Ramos (cell line): ENCODE measurements around the gene MLNR.

Experiments used
- in situ Hi-C: fragments of 300-500 bp; cut with MboI; formaldehyde crosslinking; loops from one replicate; pipeline ENCODE4 v1.14.3; 2022; ENCODE audit warnings: low sequenced_read_pairs; ENCODE audit not compliant: unreplicated experiment

The MLNR gene

DNA sequence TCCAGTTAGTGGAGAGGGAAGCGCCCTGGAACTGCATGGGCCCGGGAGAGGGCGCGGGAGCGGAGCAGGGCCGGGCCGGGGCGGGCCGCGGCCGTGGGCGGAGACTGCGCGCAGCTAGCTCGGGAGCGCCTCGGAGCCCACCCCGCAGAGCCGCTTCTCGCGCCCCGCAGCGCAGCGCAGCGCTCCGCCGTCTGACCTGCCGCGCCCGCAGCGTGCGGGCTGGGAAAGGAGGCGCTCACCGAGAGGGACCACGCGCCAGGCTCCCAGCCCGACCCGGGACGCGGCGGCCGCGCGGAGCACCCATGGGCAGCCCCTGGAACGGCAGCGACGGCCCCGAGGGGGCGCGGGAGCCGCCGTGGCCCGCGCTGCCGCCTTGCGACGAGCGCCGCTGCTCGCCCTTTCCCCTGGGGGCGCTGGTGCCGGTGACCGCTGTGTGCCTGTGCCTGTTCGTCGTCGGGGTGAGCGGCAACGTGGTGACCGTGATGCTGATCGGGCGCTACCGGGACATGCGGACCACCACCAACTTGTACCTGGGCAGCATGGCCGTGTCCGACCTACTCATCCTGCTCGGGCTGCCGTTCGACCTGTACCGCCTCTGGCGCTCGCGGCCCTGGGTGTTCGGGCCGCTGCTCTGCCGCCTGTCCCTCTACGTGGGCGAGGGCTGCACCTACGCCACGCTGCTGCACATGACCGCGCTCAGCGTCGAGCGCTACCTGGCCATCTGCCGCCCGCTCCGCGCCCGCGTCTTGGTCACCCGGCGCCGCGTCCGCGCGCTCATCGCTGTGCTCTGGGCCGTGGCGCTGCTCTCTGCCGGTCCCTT, at the start of gene MLNR:
MLNR (plus strand) TSS at position 303 of the 820 bp plus-strand sequence; CDS start at position 303, 0 bp downstream.
- in situ Hi-C loops = no loop called here

- in situ Hi-C loops = no loop called here
Observed at GRCh38 chr13:49171359-49171758, 48.8 kb upstream of the MLNR start.

GRCh38 chr13:49183672-49184325, 36.3 kb upstream of the MLNR start:
- in situ Hi-C loops = no loop called here

- in situ Hi-C loops = no loop called here
Observed at GRCh38 chr13:49184621-49185020, 35.5 kb upstream of the MLNR start.

DNA sequence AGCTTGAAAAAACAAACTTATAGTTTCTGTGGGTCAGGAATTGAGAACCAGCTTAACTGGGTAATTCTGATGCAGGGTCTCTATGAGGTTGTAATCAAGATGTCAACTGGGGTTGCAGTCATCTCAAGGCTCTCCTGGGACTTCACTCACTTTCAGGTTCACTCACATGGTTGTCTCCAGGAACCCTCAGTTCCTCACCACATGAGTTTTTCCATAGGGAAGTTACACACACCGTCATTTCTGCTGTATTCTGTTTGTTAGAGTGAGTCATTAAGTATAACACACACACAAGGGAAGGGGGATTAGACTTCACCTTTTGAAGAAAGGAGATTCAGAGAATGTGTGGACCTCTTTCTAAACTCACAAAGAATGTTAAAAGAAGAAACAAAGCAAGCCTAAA, 34.9 kb upstream of the MLNR start:
- in situ Hi-C loops = no loop called here

DNA sequence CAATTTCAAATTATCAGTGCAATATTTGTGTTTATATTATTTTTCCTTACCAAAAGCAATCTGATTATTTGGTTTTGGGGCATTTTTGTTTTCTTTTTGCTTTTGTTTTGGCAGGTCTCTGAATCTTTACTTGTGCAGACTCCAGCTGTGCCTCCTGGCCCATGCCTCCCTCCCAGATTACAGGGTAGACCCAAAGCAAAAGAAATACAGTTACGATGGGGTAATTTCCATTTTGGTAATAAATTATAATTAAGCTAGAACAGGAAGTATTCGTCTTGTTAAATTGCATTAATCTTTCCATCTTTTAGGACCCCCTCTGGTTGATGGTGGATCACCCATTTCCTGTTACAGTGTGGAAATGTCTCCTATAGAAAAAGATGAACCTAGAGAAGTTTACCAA, 29.2 kb upstream of the MLNR start:
- in situ Hi-C loops = no loop called here

- in situ Hi-C loops = no loop called here
Observed at GRCh38 chr13:49206641-49207040, 13.5 kb upstream of the MLNR start.

GRCh38 chr13:49208619-49209018, 11.5 kb upstream of the MLNR start:
- in situ Hi-C loops = no loop called here

GRCh38 chr13:49210114-49210513, 10.0 kb upstream of the MLNR start:
- in situ Hi-C loops = no loop called here

- in situ Hi-C loops = no loop called here
Observed at GRCh38 chr13:49210669-49211068, 9.5 kb upstream of the MLNR start.

GRCh38 chr13:49213539-49213938, 6.6 kb upstream of the MLNR start:
- in situ Hi-C loops = no loop called here

DNA sequence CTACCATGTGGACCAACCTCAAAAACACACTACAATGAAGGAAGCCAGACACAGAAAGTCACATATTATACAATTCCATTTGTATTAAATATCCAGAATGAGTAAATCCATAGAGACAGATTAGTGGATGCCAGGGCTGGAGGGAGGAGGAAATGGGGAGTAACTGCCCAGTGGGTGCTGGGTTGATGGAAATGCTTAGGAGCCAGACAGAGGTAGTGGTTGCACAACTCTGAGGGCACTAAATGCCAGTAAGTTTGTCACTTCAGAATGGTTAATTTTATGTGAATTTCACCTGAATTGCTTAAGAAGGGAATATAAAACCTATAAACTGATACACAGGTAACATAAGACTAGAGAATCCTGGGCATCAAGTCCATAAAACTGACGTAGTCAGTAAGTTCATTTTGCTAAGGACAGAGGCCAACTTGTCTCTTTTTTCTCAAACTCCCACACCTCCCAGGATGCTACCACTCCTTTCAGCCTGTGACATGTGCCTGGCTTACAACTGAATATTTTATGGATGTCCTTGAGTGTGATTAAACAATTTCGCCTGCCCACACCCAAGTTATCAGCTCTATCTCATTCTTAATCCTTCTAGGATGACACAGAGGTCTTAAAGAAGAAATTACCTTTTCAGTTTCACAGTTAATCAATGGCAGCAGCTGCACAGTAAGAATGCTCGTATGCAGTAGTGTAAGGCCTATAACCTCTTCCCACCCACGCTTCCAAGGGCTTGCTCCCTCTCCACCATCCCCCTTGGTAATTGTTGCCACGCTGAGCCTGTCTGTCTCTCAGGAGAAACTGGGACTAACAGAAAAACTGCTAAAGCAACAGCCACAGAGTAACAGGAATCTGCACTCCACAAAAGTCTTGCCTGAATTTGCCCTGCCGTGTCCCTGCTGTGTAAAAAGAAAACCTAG, 5.9 kb upstream of the MLNR start:
- in situ Hi-C loops = no loop called here

DNA sequence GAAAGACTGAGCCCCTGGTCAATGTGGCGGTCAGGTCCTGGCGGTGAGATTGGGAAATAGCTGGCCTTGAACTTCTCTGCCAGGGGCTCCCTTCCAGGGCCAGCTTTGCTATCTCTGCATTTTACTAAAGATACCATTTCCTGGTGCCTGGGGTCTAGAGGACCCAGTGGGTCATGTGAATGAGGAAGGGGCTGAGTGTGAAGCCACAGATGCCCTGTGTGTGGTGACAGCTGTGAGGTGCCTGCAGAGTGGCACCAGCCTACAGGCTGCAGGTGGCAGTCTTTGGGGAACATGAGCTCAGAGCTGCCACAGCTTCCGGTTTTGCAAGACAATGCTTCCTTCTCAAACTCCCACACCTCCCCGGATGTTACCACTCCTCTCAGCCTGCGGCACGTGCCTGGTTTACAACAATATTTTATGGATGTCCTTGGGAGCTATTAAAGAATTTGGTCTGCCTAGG, 5.2 kb upstream of the MLNR start:
- in situ Hi-C loops = no loop called here

GRCh38 chr13:49216334-49216733, 3.8 kb upstream of the MLNR start:
- in situ Hi-C loops = no loop called here

GRCh38 chr13:49217962-49218492, 2.1 kb upstream of the MLNR start:
- in situ Hi-C loops = no loop called here

DNA sequence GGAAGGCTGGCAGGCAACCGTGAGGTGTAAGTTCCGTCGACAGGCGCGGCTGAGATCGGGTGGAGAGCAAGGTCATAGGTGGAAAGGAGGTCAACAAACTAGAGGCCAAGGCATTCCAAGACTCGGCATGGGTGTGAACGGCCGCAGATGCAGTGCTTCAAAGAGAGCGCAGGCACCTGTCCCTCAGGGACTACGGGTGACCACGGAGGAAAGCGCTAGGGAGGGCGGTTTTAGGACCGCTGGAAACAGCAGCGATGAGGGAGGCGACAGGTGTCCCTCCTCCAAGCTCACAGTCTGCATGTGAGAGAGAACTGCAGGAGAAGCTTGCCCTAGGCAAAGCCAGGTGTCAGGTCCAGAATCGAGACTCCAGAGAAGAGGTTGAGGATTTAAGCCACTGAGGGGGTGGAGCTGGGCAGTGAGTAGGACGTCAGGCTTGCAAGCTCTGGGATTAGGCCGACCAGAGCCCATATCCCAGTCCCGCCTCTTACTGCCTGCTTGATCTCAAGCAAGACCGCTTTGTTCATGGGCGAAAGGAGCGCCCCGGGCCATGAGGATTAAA, 1.6 kb upstream of the MLNR start:
- in situ Hi-C loops = no loop called here

- in situ Hi-C loops = no loop called here
Observed at GRCh38 chr13:49219647-49220035, 497 bp upstream of the MLNR start.

DNA sequence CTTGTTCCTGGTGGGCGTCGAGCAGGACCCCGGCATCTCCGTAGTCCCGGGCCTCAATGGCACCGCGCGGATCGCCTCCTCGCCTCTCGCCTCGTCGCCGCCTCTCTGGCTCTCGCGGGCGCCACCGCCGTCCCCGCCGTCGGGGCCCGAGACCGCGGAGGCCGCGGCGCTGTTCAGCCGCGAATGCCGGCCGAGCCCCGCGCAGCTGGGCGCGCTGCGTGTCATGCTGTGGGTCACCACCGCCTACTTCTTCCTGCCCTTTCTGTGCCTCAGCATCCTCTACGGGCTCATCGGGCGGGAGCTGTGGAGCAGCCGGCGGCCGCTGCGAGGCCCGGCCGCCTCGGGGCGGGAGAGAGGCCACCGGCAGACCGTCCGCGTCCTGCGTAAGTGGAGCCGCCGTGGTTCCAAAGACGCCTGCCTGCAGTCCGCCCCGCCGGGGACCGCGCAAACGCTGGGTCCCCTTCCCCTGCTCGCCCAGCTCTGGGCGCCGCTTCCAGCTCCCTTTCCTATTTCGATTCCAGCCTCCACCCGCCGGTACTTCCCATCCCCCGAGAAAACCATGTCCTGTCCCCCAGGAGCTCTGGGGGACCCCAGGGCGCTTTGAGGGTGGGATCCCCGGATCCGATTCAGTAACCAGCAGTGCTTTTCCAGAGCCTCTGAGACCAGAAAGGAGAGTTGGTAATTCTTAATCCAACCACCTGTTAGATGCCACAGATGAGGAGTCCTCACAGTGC, 885 bp downstream of the MLNR start:
- in situ Hi-C loops = no loop called here

DNA sequence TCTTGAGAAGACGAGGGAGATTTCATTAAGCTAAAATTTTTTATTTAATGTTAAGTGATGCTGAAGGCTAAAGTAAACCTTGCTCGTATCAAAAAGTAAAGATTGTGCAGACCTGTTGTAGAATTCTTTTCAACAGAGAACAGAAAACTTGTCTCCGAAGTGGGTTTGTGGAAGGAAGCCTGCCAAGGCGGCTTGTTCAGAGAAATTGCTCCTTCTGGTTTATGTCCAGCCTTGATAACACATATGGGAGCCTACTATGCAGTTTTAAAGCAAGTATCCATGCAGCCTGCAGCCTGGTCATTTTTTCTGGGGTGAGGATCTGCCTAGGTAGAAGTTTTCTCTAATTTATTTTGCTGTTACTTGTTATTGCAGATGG, 1.4 kb downstream of the MLNR start:
- in situ Hi-C loops = no loop called here
